ENCODE measurements around the gene SLC1A7.

GRCh38 chr1:53156783-53157182 lies 14.3 kb upstream of the SLC1A7 start:
- TF ChIP-seq CTCF (IDR thresholded peaks at IDR 0.05; ENCODE audit: poor library complexity) (no peak), EZH2phosphoT487 (IDR thresholded peaks at IDR 0.05; ENCODE audit: low read depth, severe bottlenecking, unreplicated experiment) (no peak)
